Measurements from ENCODE around the gene TMCC3.
"Not testable (repeated sequence)": the region's sequence is repeated elsewhere in the genome, so short reads cannot be mapped to it uniquely, and the experiment has no call there.

Gene TMCC3, protein sequence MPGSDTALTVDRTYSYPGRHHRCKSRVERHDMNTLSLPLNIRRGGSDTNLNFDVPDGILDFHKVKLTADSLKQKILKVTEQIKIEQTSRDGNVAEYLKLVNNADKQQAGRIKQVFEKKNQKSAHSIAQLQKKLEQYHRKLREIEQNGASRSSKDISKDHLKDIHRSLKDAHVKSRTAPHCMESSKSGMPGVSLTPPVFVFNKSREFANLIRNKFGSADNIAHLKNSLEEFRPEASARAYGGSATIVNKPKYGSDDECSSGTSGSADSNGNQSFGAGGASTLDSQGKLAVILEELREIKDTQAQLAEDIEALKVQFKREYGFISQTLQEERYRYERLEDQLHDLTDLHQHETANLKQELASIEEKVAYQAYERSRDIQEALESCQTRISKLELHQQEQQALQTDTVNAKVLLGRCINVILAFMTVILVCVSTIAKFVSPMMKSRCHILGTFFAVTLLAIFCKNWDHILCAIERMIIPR

GRCh38 chr12:94650143-94651056 lies at the start of gene TMCC3:
TSS of gene TMCC3 (minus strand) at chr12:94650557. CDS start at chr12:94650430, 127 bp downstream.
- Histone ChIP-seq H3K27ac (peak within 1 kb of the TSS; percentile 69 to 74), H3K4me1 (peaks cover 0 to 11% (median 3%) of the 10 kb centered on the region in 4 donors), H3K9me3 (no peaks in the 10 kb centered on the region), H3K36me3 (no peaks in the 10 kb centered on the region), H3K27me3 (no peaks in the 10 kb centered on the region), H3K4me3 (peak within 1 kb of the TSS; percentile 68 to 75)
- TF ChIP-seq, protein P1, sequence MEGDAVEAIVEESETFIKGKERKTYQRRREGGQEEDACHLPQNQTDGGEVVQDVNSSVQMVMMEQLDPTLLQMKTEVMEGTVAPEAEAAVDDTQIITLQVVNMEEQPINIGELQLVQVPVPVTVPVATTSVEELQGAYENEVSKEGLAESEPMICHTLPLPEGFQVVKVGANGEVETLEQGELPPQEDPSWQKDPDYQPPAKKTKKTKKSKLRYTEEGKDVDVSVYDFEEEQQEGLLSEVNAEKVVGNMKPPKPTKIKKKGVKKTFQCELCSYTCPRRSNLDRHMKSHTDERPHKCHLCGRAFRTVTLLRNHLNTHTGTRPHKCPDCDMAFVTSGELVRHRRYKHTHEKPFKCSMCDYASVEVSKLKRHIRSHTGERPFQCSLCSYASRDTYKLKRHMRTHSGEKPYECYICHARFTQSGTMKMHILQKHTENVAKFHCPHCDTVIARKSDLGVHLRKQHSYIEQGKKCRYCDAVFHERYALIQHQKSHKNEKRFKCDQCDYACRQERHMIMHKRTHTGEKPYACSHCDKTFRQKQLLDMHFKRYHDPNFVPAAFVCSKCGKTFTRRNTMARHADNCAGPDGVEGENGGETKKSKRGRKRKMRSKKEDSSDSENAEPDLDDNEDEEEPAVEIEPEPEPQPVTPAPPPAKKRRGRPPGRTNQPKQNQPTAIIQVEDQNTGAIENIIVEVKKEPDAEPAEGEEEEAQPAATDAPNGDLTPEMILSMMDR (IDR thresholded peaks at IDR 0.05) = no peak
- intact Hi-C loops (cut with DNase I; ENCODE audit: low total_unique reads) = no loop called here
- peak; percentile 36 to 78 for DNase-seq

GRCh38 chr12:94699801-94700200 lies 49.4 kb upstream of the TMCC3 start:
- TF ChIP-seq, protein P1 (IDR thresholded peaks at IDR 0.05) = no peak
- H3K9me3 ChIP-seq = no peaks in the 10 kb centered on the region
- H3K27me3 ChIP-seq = no peaks in the 10 kb centered on the region

DNA sequence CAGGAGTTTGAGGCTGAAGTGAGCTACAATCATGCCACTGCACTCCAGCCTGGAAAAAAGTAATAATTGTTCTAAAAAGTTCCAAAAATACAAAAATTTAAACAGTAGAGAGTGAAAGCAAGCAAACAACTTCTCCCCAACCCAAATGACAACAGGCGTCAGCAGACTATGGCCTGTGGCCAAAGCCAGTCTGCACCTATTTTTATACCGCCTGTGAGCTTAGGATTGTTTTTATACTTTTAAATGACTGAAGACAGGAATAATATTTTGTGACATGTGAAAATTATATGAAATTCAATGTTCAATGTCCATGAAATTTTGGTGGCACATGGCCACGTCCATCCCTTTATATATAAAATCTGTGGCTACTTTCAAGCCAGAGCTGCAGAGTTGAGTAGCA lies 48.2 kb upstream of the TMCC3 start:
- peak in 1 of 2 donors; percentile 81 for DNase-seq
- H3K4me3 ChIP-seq = no peak overlapping the region
- H3K9me3 ChIP-seq = no peaks in the 10 kb centered on the region
- H3K4me1 ChIP-seq = peaks cover 0 to 38% (median 14%) of the 10 kb centered on the region in 4 donors
- intact Hi-C loops (cut with DNase I; ENCODE audit: low total_unique reads) = no loop called here
- peak overlapping the region; percentile 72 to 74 for H3K27ac ChIP-seq
- no peaks in the 10 kb centered on the region for H3K27me3 ChIP-seq
- no peaks in the 10 kb centered on the region for H3K36me3 ChIP-seq
- TF ChIP-seq, protein P1 (IDR thresholded peaks at IDR 0.05) = no peak

More at GRCh38 chr12:94699801-94700200, 49.4 kb upstream of the TMCC3 start:
- H3K27ac ChIP-seq = peak overlapping the region; percentile 72 to 74
- no peak overlapping the region for H3K4me3 ChIP-seq
- intact Hi-C loops (cut with DNase I; ENCODE audit: low total_unique reads) = no loop called here
- H3K36me3 ChIP-seq = no peaks in the 10 kb centered on the region
- no peak for DNase-seq
- peaks cover 0 to 50% (median 22%) of the 10 kb centered on the region in 4 donors for H3K4me1 ChIP-seq

GRCh38 chr12:94697631-94698030 lies 47.3 kb upstream of the TMCC3 start:
- TF ChIP-seq, protein P1 (IDR thresholded peaks at IDR 0.05) = no peak
- H3K27ac ChIP-seq = peak overlapping the region; percentile 72 to 74
- DNase-seq = no peak
- H3K27me3 ChIP-seq = no peaks in the 10 kb centered on the region
- H3K4me3 ChIP-seq = no peak overlapping the region
- H3K9me3 ChIP-seq = no peaks in the 10 kb centered on the region
- H3K4me1 ChIP-seq = peaks cover 0 to 35% (median 14%) of the 10 kb centered on the region in 4 donors
- intact Hi-C loops (cut with DNase I; ENCODE audit: low total_unique reads) = no loop called here
- no peaks in the 10 kb centered on the region for H3K36me3 ChIP-seq

- no peak for DNase-seq
- Histone ChIP-seq H3K4me1 (peaks cover 0 to 32% (median 19%) of the 10 kb centered on the region in 4 donors), H3K27me3 (no peaks in the 10 kb centered on the region), H3K4me3 (no peak overlapping the region), H3K9me3 (no peaks in the 10 kb centered on the region), H3K27ac (no peak overlapping the region), H3K36me3 (no peaks in the 10 kb centered on the region)
- intact Hi-C loops (cut with DNase I; ENCODE audit: low total_unique reads) = no loop called here
- TF ChIP-seq, protein P1 (IDR thresholded peaks at IDR 0.05) = no peak
Observed at GRCh38 chr12:94694732-94695131, 44.4 kb upstream of the TMCC3 start.

- H3K4me3 ChIP-seq; H3K27me3 ChIP-seq; DNase-seq; intact Hi-C loops (cut with DNase I; ENCODE audit: low total_unique reads); H3K36me3 ChIP-seq; H3K27ac ChIP-seq; H3K9me3 ChIP-seq: not testable (repeated sequence)
- H3K4me1 ChIP-seq = peaks cover 0 to 32% (median 15%) of the 10 kb centered on the region in 4 donors
Observed at GRCh38 chr12:94692826-94693225, 42.5 kb upstream of the TMCC3 start.

All from tibial artery (tissue), 4 donors.